ENCODE results near the gene TRIP12.
"Not testable (repeated sequence)": the region's sequence is repeated elsewhere in the genome, so short reads cannot be mapped to it uniquely, and the experiment has no call there.

TRIP12 gene

GRCh38 chr2:229805559-229805958 lies 116.2 kb downstream of the TRIP12 start:
- H3K4me3 ChIP-seq (ENCODE audit: low read length), result no peak overlapping the region

GRCh38 chr2:229802785-229803184 lies 119.0 kb downstream of the TRIP12 start:
- H3K4me3 ChIP-seq (ENCODE audit: low read length), result no peak overlapping the region
- TF ChIP-seq CTCF (conservative IDR thresholded peaks at IDR 0.05; ENCODE audit: low read length), result no peak
- DNase-seq (ENCODE audit: low read depth), result no peak

More at GRCh38 chr2:229805559-229805958, 116.2 kb downstream of the TRIP12 start:
- no peak for DNase-seq (ENCODE audit: low read depth)
- no peak for TF ChIP-seq CTCF (conservative IDR thresholded peaks at IDR 0.05; ENCODE audit: low read length)

- DNase-seq (ENCODE audit: low read depth), result peak; percentile 54
- no peak overlapping the region for H3K4me3 ChIP-seq (ENCODE audit: low read length)
- TF ChIP-seq CTCF (conservative IDR thresholded peaks at IDR 0.05; ENCODE audit: low read length), result peak; percentile 74
These were observed 120.6 kb downstream of the TRIP12 start for GRCh38 chr2:229800997-229801754.

- no peak overlapping the region for H3K4me3 ChIP-seq (ENCODE audit: low read length)
- DNase-seq (ENCODE audit: low read depth), result peak; percentile 41
- TF ChIP-seq CTCF (conservative IDR thresholded peaks at IDR 0.05; ENCODE audit: low read length), result no peak
These were observed 123.2 kb downstream of the TRIP12 start for GRCh38 chr2:229798446-229799155.

- no peak overlapping the region for H3K4me3 ChIP-seq (ENCODE audit: low read length)
- no peak for DNase-seq (ENCODE audit: low read depth)
- TF ChIP-seq CTCF (conservative IDR thresholded peaks at IDR 0.05; ENCODE audit: low read length), result no peak
These were observed 126.8 kb downstream of the TRIP12 start for GRCh38 chr2:229795058-229795457.

GRCh38 chr2:229794636-229795035 lies 127.2 kb downstream of the TRIP12 start:
- TF ChIP-seq CTCF (conservative IDR thresholded peaks at IDR 0.05; ENCODE audit: low read length), result no peak
- no peak for DNase-seq (ENCODE audit: low read depth)
- H3K4me3 ChIP-seq (ENCODE audit: low read length), result no peak overlapping the region

GRCh38 chr2:229786289-229786688 lies 135.5 kb downstream of the TRIP12 start:
- not testable (repeated sequence) for H3K4me3 ChIP-seq (ENCODE audit: low read length); DNase-seq (ENCODE audit: low read depth)
